Measurements from ENCODE around the gene CPT1C. TPM values are rescaled to one million over a fixed set of nuclear protein-coding genes. Genes with fewer than 3 reads are reported as not detected.

CPT1C gene
- total RNA-seq, 1 donor from 2014 or later: 42.1 TPM

DNA sequence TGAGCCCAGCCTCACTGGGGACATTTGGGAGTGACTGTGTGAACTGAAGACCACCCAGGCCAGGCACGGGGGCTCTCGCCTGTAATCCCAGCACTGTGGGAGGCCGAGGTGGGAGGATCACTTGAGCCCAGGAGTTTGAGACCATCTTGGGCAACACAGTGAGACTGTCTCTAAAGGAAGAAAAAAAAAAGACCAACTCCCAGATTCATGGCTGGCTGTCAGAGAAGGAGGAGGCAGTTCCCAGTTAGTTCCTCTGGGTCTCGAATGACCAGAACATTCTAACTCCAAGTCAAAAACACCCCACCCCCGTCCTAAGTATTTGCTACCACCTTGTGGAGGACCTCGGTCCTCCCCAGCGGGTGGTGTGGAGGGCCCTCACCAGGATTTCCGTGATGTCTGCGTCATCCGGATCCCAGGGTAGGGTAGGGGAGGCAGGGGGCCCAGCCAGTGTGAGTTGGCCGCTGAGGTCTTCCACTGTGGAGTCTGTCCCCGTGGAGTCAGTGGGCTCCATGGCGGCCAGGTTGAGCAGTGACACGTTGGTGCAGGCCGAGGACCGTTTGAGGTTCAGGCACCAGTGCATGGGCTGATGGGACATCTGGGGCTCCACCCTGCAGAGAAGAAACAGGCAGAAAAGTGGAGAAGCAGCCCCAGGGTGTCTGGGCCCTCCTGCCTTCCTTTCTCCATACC is 70.9 kb downstream of the CPT1C start:
- DNase-seq: no peak

DNA sequence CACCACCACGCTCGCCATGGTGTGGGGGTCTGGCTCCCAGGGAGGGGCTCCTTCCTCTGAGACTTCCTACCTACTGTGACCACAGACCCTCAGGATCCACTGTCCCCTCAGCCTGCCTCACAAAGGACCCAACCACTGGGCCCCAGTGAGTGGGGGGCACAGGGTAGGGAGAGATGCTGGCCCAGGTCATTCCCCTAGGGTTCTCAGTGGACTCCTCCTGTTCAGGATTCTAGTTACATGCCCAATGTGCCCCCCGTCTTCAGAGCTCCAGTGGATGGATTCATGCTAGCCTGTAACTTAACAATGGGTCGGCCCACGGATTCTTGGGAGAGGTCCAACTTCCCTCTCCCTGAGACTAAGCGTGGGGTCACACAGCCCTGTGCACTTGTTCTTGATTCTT is 72.3 kb downstream of the CPT1C start, which contains the start of gene TSKS:
Gene TSKS (minus strand): TSS at position 77 of the 400 bp plus-strand sequence. CDS start 59 bp downstream, at position 18.
- DNase-seq: no peak

Small RNA genes lying within 50 kb of the gene (small RNA-seq; reads per million reads assigned to genes)
- not detected for gene MIR5088

Other genes with a start within 250 kb of the CPT1C start
- 34.6 TPM for gene SLC17A7, start 249.6 kb upstream of the CPT1C start, total RNA-seq
- gene PIH1D1, start 239.3 kb upstream of the CPT1C start, total RNA-seq: 58.0 TPM
- gene ALDH16A1, start 237.9 kb upstream of the CPT1C start, total RNA-seq: 8.0 TPM
- not detected for gene FLT3LG, start 216.9 kb upstream of the CPT1C start, total RNA-seq
- 2,203 TPM for gene RPL13A, start 203.5 kb upstream of the CPT1C start, total RNA-seq
- gene RPS11, start 194.7 kb upstream of the CPT1C start, total RNA-seq: 3,859 TPM
- gene FCGRT, start 178.5 kb upstream of the CPT1C start, total RNA-seq: 12.9 TPM
- gene RCN3, start 163.1 kb upstream of the CPT1C start, total RNA-seq: 2.3 TPM
- gene NOSIP, start 110.6 kb upstream of the CPT1C start, total RNA-seq: 22.8 TPM
- gene PRRG2, start 109.8 kb upstream of the CPT1C start, total RNA-seq: 0.31 TPM
- gene PRR12, start 99.9 kb upstream of the CPT1C start, total RNA-seq: 2.5 TPM
- gene RRAS, start 51.0 kb upstream of the CPT1C start, total RNA-seq: 1.1 TPM
- gene SCAF1, start 48.9 kb upstream of the CPT1C start, total RNA-seq: 11.5 TPM
- gene IRF3, start 25.3 kb upstream of the CPT1C start, total RNA-seq: 8.1 TPM
- gene BCL2L12, start 25.2 kb upstream of the CPT1C start, total RNA-seq: not detected
- gene PRMT1, start 13.8 kb upstream of the CPT1C start, total RNA-seq: 177 TPM
- gene ADM5, start 1.5 kb upstream of the CPT1C start, total RNA-seq: 0.78 TPM
- gene TSKS, start 72.2 kb downstream of the CPT1C start, total RNA-seq: 0.31 TPM
- 49.0 TPM for gene AP2A1, start 75.9 kb downstream of the CPT1C start, total RNA-seq
- 21.7 TPM for gene FUZ, start 122.2 kb downstream of the CPT1C start, total RNA-seq
- gene MED25, start 127.2 kb downstream of the CPT1C start, total RNA-seq: 12.8 TPM
- gene PTOV1, start 160.0 kb downstream of the CPT1C start, total RNA-seq: 99.2 TPM
- gene PNKP, start 176.5 kb downstream of the CPT1C start, total RNA-seq: 24.0 TPM
- gene AKT1S1, start 186.2 kb downstream of the CPT1C start, total RNA-seq: 3.9 TPM
- gene TBC1D17, start 186.6 kb downstream of the CPT1C start, total RNA-seq: 6.1 TPM
- not detected for gene IL4I1, start 205.8 kb downstream of the CPT1C start, total RNA-seq
- 8.6 TPM for gene ATF5, start 238.1 kb downstream of the CPT1C start, total RNA-seq
- 23.9 TPM for gene NUP62, start 238.4 kb downstream of the CPT1C start, total RNA-seq

Measured in occipital lobe (tissue), 3 donors.